ENCODE measurements around the gene CD99.
"Not testable (repeated sequence)": the region's sequence is repeated elsewhere in the genome, so short reads cannot be mapped to it uniquely, and the experiment has no call there.

CD99 gene

DNA sequence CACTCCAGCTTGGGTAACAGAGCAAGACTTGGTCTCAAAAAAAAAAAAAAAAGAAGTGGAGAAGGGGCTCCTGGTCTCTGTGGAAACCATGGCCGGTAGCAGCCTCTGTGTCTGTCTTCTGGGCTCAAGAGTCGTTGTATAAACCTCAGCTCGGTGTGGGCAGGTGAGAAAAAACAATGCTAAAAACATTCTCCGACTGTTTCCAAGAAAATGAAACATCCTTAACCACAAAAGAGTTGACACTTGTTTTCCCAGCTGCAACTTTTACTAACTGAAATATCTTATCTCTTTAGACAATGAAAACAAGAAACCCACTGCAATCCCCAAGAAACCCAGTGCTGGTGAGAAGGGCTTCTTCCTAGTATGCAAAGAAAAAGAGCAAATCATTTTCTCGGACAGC, 26.2 kb downstream of the CD99 start:
- Histone ChIP-seq H3K4me1 (ENCODE audit: insufficient read depth, insufficient read length) (no peaks in the 10 kb centered on the region), H3K27me3 (ENCODE audit: insufficient read depth, insufficient read length) (no peaks in the 10 kb centered on the region), H3K9ac (ENCODE audit: insufficient read length, low read depth) (no peak overlapping the region), H3K36me3 (ENCODE audit: insufficient read depth, insufficient read length, low read length) (peaks cover 85% of the 10 kb centered on the region), H3K4me3 (ENCODE audit: insufficient read length, low read depth) (no peak overlapping the region), H3K9me3 (ENCODE audit: insufficient read depth, low read length) (peaks cover 8% of the 10 kb centered on the region; the same call in 1 of the 2 replicates)
- TF ChIP-seq YY1 (IDR thresholded peaks at IDR 0.05; ENCODE audit: insufficient read depth, insufficient read length) = no peak
- TF ChIP-seq SUZ12 (IDR thresholded peaks at IDR 0.05; ENCODE audit: extremely low read depth, insufficient read depth, insufficient read length) = no peak
- no peak for TF ChIP-seq ZNF274 (IDR thresholded peaks at IDR 0.05; ENCODE audit: low read depth, low read length)
- no peak for DNase-seq (ENCODE audit: low read depth, low spot score)

- TF ChIP-seq SUZ12 (IDR thresholded peaks at IDR 0.05; ENCODE audit: extremely low read depth, insufficient read depth, insufficient read length) (no peak), ZNF274 (IDR thresholded peaks at IDR 0.05; ENCODE audit: low read depth, low read length) (no peak), YY1 (IDR thresholded peaks at IDR 0.05; ENCODE audit: insufficient read depth, insufficient read length) (no peak)
- no peak for DNase-seq (ENCODE audit: low read depth, low spot score)
- H3K4me3 ChIP-seq (ENCODE audit: insufficient read length, low read depth) = no peak overlapping the region
- H3K4me1 ChIP-seq (ENCODE audit: insufficient read depth, insufficient read length) = no peaks in the 10 kb centered on the region
- no peaks in the 10 kb centered on the region for H3K27me3 ChIP-seq (ENCODE audit: insufficient read depth, insufficient read length)
- peaks cover 13% of the 10 kb centered on the region; the same call in 1 of the 2 replicates for H3K9me3 ChIP-seq (ENCODE audit: insufficient read depth, low read length)
- H3K36me3 ChIP-seq (ENCODE audit: insufficient read depth, insufficient read length, low read length) = peaks cover 87% of the 10 kb centered on the region
- H3K9ac ChIP-seq (ENCODE audit: insufficient read length, low read depth) = no peak overlapping the region
Measured at GRCh38 chrX:2718821-2719220, 27.7 kb downstream of the CD99 start.

DNA sequence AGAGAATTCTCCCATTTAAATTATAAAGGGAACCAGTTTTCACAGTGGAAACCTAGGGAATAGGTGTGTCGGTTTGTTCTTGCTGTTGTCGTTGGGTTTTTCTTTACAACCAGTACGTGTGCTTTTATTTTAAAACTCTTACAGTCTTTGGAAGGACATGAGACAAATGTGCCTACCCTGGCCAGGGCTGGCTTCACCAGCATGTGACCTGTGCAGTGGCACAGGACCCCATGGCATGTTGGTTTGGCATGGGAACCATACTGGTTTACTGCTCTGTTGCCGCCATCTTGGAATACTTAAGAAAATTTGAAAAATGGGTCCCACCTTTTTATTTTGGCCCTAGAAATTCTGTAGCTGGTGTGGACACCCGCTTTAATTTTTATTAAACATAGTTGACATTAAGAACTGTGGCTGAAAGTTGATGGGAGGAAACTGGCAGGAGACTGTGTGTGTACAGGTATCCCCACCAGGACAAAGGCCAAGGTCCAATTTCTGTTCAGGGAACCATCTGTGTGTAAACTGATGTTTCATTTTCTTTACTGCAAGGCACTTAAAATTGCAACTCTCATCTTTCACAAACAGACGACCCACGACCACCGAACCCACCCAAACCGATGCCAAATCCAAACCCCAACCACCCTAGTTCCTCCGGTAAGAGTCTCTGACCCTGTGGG, 28.8 kb downstream of the CD99 start:
- H3K4me3 ChIP-seq (ENCODE audit: insufficient read length, low read depth) = no peak overlapping the region
- peaks cover 9% of the 10 kb centered on the region; the same call in 1 of the 2 replicates for H3K9me3 ChIP-seq (ENCODE audit: insufficient read depth, low read length)
- no peak overlapping the region for H3K9ac ChIP-seq (ENCODE audit: insufficient read length, low read depth)
- H3K36me3 ChIP-seq (ENCODE audit: insufficient read depth, insufficient read length, low read length) = peaks cover 89% of the 10 kb centered on the region
- no peaks in the 10 kb centered on the region for H3K4me1 ChIP-seq (ENCODE audit: insufficient read depth, insufficient read length)
- H3K27me3 ChIP-seq (ENCODE audit: insufficient read depth, insufficient read length) = no peaks in the 10 kb centered on the region
- TF ChIP-seq ZNF274 (IDR thresholded peaks at IDR 0.05; ENCODE audit: low read depth, low read length) = no peak
- no peak for TF ChIP-seq SUZ12 (IDR thresholded peaks at IDR 0.05; ENCODE audit: extremely low read depth, insufficient read depth, insufficient read length)
- no peak for TF ChIP-seq YY1 (IDR thresholded peaks at IDR 0.05; ENCODE audit: insufficient read depth, insufficient read length)
- DNase-seq (ENCODE audit: low read depth, low spot score) = no peak

DNA sequence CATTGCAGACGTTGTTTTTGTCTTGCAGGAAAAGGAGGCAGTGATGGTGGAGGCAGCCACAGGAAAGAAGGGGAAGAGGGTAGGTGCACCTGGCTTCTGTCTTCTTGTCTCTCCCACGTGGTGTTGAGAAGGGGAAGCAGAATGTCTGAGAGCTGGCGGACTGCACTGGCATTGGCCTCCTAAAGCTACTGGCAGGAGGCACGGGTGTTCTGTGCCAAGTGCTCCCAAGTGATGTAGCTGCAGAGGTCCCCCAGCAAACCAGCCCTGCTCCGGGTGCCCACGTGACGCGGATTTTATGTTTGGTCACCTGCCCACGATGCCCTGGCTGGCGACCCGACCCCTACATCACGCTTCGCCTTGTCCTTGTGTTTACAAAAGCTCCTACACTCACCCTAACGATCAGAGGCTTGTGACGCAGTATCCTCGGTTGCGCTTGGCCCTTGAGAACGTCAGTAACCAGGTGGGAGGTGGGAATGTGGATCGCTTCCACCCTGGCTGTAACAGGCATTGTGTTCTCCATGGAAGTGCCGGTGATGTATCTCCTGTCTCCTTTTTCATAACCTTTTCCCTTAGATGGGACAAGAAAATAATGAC, 32.3 kb downstream of the CD99 start:
- no peak overlapping the region for H3K9ac ChIP-seq (ENCODE audit: insufficient read length, low read depth)
- 0 out of 2 replicates have a peak, but pooled peaks cover 5% of the 10 kb centered on the region for H3K9me3 ChIP-seq (ENCODE audit: insufficient read depth, low read length)
- DNase-seq (ENCODE audit: low read depth, low spot score) = no peak
- TF ChIP-seq ZNF274 (IDR thresholded peaks at IDR 0.05; ENCODE audit: low read depth, low read length) = no peak
- no peak overlapping the region for H3K4me3 ChIP-seq (ENCODE audit: insufficient read length, low read depth)
- H3K36me3 ChIP-seq (ENCODE audit: insufficient read depth, insufficient read length, low read length) = peaks cover 89% of the 10 kb centered on the region
- no peaks in the 10 kb centered on the region for H3K4me1 ChIP-seq (ENCODE audit: insufficient read depth, insufficient read length)
- no peaks in the 10 kb centered on the region for H3K27me3 ChIP-seq (ENCODE audit: insufficient read depth, insufficient read length)

DNA sequence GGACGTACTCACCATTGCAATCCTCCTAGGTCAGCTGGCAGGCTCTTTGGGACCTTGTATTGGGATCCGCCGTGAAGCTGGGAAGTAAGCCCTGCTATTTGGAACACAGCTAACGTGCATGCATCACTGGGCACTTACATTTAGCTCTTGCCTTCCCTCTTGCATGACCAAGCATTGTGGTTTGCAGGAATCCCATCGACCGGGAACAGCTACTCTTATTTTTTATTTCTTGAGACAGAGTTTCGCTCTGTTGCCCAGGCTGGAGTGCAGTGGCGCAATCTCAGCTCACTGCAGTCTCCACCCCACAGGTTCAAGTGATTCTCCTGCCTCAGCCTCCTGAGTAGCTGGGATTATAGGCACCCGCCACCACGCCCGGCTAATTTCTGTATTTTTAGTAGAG, 36.2 kb downstream of the CD99 start:
- H3K9me3 ChIP-seq (ENCODE audit: insufficient read depth, low read length); DNase-seq (ENCODE audit: low read depth, low spot score); H3K4me3 ChIP-seq (ENCODE audit: insufficient read length, low read depth); H3K4me1 ChIP-seq (ENCODE audit: insufficient read depth, insufficient read length); H3K9ac ChIP-seq (ENCODE audit: insufficient read length, low read depth); H3K27me3 ChIP-seq (ENCODE audit: insufficient read depth, insufficient read length): not testable (repeated sequence)
- H3K36me3 ChIP-seq (ENCODE audit: insufficient read depth, insufficient read length, low read length) = peaks cover 81% of the 10 kb centered on the region

GRCh38 chrX:2732076-2732475, 41.0 kb downstream of the CD99 start:
- TF ChIP-seq ZNF274 (IDR thresholded peaks at IDR 0.05; ENCODE audit: low read depth, low read length) (no peak), SUZ12 (IDR thresholded peaks at IDR 0.05; ENCODE audit: extremely low read depth, insufficient read depth, insufficient read length) (no peak), YY1 (IDR thresholded peaks at IDR 0.05; ENCODE audit: insufficient read depth, insufficient read length) (no peak)
- H3K36me3 ChIP-seq (ENCODE audit: insufficient read depth, insufficient read length, low read length) = peaks cover 62% of the 10 kb centered on the region
- no peaks in the 10 kb centered on the region for H3K27me3 ChIP-seq (ENCODE audit: insufficient read depth, insufficient read length)
- no peak for DNase-seq (ENCODE audit: low read depth, low spot score)
- H3K4me3 ChIP-seq (ENCODE audit: insufficient read length, low read depth) = no peak overlapping the region
- H3K4me1 ChIP-seq (ENCODE audit: insufficient read depth, insufficient read length) = no peaks in the 10 kb centered on the region
- H3K9me3 ChIP-seq (ENCODE audit: insufficient read depth, low read length) = peaks cover 11% of the 10 kb centered on the region
- no peak overlapping the region for H3K9ac ChIP-seq (ENCODE audit: insufficient read length, low read depth)

DNA sequence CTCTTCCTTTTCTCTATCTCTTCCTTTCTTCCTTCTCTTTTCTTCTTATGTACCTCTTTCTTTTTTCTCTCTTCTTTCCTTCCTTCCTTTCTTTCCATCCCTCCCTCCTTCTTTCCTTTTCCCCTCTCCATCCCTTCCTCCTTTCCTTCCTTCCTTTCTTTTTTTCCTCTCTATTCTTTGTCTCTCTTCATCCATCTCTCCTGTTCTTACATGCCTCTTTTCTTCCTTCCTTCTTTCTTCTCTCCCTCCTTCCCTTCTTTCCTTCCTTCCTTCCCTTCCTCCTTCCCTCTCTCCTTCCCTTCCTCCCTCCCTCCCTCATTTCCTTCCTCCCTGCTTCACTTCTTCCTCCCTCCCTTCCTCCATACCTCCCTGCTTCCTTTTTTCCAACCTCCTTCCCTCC, 41.6 kb downstream of the CD99 start:
- H3K4me1 ChIP-seq (ENCODE audit: insufficient read depth, insufficient read length) = no peaks in the 10 kb centered on the region
- TF ChIP-seq YY1 (IDR thresholded peaks at IDR 0.05; ENCODE audit: insufficient read depth, insufficient read length) (no peak), SUZ12 (IDR thresholded peaks at IDR 0.05; ENCODE audit: extremely low read depth, insufficient read depth, insufficient read length) (no peak), ZNF274 (IDR thresholded peaks at IDR 0.05; ENCODE audit: low read depth, low read length) (no peak)
- H3K27me3 ChIP-seq (ENCODE audit: insufficient read depth, insufficient read length) = no peaks in the 10 kb centered on the region
- no peak for DNase-seq (ENCODE audit: low read depth, low spot score)
- peaks cover 11% of the 10 kb centered on the region for H3K9me3 ChIP-seq (ENCODE audit: insufficient read depth, low read length)
- H3K9ac ChIP-seq (ENCODE audit: insufficient read length, low read depth) = no peak overlapping the region
- H3K36me3 ChIP-seq (ENCODE audit: insufficient read depth, insufficient read length, low read length) = peaks cover 58% of the 10 kb centered on the region
- H3K4me3 ChIP-seq (ENCODE audit: insufficient read length, low read depth) = no peak overlapping the region
